HG03432 (cell line): Measurements from ENCODE around the gene SHLD2.
A peak's percentile ranks its signal among the peaks of the same experiment; 100 is the strongest.
"Not testable (repeated sequence)": the region's sequence is repeated elsewhere in the genome, so short reads cannot be mapped to it uniquely, and the experiment has no call there.

ENCODE experiments used
- ATAC-seq: cut with Tn5 transposase; IDR thresholded peaks from one replicate; pipeline ENCODE4 v1.9.1; 2021; ENCODE audit warnings: mild to moderate bottlenecking, moderate library complexity; ENCODE audit not compliant: unreplicated experiment

SHLD2 gene

DNA sequence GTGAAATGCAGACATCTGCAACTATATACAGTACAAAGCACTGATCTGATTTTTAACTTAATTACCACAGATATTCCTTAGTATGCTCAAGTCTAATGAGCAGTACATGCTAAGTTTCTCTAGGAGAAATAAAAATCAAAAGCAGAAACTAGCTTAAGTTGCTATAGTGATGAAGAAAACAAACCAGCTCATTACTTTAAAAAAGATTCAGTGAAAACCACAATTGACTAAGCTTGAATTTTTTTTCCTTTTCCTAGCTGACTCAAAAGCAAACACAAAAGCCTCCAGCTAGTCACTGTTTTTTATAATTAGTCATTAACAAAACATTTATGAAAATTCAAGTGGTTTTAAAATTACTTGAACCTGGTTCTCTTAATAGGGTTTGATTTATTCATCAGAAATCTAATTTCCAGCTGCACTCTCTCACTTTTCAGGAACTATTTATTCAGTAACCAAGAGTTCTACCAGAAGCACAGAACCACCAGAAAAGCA lies 10.7 kb upstream of the SHLD2 start:
- ATAC-seq, result peak; percentile 76

- no peak for ATAC-seq
Observed at GRCh38 chr10:87085537-87085936, 9.5 kb upstream of the SHLD2 start.

GRCh38 chr10:87089746-87090145 lies 5.3 kb upstream of the SHLD2 start:
- no peak for ATAC-seq

DNA sequence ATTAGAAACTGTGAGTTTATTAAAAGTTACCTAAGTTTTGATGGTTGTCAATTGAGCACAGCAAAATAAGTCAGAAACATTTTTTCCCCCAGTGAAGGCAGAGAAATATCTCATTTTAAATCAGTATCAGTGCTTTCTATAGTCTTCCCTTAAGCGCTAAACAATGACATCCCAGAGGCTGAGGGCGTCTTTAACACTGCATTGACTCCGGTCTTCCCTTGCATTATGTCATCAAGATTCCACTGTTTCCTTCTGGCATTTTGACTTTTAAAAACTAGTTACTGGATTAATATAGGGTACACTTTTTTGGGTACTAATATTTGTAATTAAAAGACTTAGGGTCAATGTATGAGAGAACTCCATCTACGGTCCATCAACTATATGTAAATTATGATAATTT lies 4.2 kb upstream of the SHLD2 start:
- ATAC-seq, result no peak

DNA sequence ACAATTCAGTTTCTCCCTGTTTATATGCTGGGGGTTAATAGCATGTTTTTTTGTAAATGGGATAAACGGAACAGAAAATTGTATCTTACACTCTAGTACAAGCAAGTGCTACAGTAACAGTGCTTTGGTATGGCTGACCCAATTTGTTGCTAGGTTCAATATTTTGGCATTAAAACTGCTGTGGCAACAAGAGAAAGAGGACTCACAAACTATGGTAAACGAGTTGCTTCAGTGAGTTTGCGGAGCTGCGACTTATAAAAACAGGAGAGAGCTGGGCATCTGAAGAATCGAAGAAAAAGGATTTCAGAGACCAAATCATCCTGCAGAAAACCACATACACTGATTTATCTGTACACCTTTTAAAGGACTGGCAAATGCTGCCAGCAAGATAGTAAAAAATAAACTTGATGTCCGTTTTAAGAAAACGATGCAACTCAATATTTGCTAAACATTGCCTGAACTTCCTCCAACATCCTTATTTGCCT lies 2.6 kb upstream of the SHLD2 start:
- ATAC-seq, result no peak

GRCh38 chr10:87092861-87093631 lies 2.0 kb upstream of the SHLD2 start:
- no peak for ATAC-seq

- ATAC-seq, result peak; percentile 27
Observed at GRCh38 chr10:87093632-87094372, 1.2 kb upstream of the SHLD2 start.

- ATAC-seq, result peak; percentile 56
Observed at GRCh38 chr10:87095236-87095945, 385 bp downstream of the SHLD2 start.

DNA sequence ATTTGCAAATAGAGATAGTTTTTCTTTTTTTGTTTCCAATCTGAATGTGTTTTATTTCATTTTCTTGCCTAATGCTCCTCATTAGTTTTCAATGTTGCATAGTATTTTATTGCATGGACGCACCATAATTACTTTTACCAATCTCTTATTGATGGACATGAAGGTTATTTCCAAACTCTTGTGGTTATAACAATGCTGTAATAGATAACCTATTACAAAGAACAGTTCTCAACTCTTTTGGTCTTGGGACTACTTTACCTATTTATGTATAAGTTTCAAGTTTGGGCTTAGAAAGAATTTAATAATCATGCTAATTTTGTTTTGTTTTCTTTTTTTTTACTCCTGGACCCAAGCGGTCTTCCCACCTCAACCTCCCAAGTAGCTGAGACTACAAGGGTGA lies 7.0 kb downstream of the SHLD2 start:
- ATAC-seq, result no peak

DNA sequence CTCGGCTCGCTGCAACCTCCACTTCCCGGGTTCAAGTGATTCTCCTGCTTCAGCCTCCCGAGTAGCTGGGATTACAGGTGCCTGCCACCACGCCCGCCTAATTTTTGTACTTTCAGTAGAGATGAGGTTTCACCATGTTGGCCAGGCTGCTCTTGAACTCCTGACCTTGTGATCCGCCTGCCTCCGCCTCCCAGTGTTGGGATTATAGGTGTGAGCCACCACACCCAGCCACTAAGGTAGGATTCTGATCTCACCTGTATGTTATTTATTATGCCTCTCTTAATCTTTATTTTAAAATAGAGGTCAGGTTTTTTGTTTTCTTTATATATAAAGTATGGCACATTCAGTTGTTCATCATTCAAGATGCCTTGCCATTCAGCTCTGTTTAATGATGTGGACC lies 9.7 kb downstream of the SHLD2 start:
- ATAC-seq, result not testable (repeated sequence)

DNA sequence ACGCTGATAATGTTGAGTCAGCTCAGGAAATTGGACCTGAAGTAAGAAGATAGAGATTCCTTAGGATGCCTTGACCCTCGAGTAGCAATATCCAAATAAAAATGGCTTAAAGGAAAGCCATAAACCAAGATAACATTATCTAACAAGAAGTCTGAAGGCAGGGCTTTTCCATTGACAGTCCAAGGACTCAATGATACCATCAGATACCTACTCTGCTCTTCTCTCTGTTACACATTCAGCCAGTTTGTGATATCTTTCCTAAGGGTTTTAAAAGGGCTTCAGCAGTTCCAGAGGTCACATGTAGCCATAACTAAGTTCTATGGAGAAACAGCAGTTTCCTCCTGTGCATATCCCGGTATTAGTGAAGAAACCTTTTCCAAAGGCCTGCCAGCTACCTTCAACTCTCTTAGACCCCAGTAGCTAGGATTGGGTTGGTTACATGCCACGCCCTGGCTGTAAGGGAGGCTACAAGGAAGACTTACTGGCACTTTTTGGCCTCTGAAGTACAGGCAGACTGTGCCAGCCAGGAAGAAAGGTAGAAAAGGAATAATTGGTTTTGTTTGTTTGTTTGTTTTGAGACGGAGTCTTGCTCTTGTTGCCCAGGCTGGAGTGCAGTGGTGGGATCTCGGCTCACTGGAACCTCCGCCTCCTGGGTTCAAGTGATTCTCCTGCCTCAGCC lies 10.6 kb downstream of the SHLD2 start:
- ATAC-seq, result no peak

DNA sequence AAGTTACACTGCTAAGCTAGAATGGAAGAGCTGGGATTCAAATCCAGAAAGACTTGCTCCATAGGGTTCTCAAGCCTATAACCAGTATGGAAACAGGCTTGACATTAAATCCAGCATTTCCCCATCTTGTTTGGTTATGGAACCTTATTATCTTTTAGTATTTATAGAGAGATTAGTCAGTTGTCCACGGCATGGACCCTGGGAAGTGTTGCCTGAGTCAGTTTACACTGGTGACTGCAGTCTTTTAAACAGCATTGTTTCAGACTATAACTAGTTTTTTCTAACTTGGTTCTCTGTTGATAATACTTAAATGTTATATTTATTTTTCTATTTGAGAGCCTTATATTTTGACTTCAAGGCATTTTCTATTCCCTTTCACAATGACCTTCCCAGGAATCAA lies 23.1 kb downstream of the SHLD2 start:
- ATAC-seq, result not testable (repeated sequence)

- not testable (repeated sequence) for ATAC-seq
Observed at GRCh38 chr10:87119029-87119428, 24.0 kb downstream of the SHLD2 start.

- ATAC-seq, result not testable (repeated sequence)
Observed at GRCh38 chr10:87123351-87123750, 28.3 kb downstream of the SHLD2 start.

GRCh38 chr10:87127048-87127447 lies 32.0 kb downstream of the SHLD2 start:
- not testable (repeated sequence) for ATAC-seq

GRCh38 chr10:87127607-87128156 lies 32.7 kb downstream of the SHLD2 start:
- ATAC-seq, result not testable (repeated sequence)

- ATAC-seq, result not testable (repeated sequence)
Observed at GRCh38 chr10:87132176-87132575, 37.2 kb downstream of the SHLD2 start.

GRCh38 chr10:87133936-87134335 lies 38.9 kb downstream of the SHLD2 start:
- not testable (repeated sequence) for ATAC-seq

- ATAC-seq, result not testable (repeated sequence)
Observed at GRCh38 chr10:87134440-87134839, 39.4 kb downstream of the SHLD2 start.

DNA sequence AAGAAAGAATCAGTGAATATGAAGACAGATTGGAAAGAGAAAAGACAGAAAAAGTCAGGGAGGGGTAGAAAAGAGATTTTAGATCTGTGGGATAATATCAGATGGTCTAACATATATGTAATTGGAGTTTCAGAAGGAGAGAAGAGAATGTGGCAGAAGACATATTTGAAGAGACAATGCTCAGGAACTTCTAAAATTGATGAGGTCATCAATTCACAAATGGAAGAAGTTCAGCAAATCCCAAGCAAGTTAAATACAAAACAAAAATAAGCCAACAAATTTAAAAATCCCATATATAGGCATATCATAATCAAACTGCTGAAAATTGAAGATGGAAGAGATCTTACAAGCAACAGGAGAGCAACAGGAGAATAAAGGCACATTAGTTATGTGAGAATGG lies 42.5 kb downstream of the SHLD2 start:
- not testable (repeated sequence) for ATAC-seq
